HG02678 (cell line): ENCODE results near the gene ICA1.
"Not testable (repeated sequence)": the region's sequence is repeated elsewhere in the genome, so short reads cannot be mapped to it uniquely, and the experiment has no call there.

Source experiments
- ATAC-seq: cut with Tn5 transposase; IDR thresholded peaks from one replicate; pipeline ENCODE4 v1.9.1; 2021; ENCODE audit warnings: mild to moderate bottlenecking, moderate library complexity; ENCODE audit not compliant: unreplicated experiment

ICA1 gene

DNA sequence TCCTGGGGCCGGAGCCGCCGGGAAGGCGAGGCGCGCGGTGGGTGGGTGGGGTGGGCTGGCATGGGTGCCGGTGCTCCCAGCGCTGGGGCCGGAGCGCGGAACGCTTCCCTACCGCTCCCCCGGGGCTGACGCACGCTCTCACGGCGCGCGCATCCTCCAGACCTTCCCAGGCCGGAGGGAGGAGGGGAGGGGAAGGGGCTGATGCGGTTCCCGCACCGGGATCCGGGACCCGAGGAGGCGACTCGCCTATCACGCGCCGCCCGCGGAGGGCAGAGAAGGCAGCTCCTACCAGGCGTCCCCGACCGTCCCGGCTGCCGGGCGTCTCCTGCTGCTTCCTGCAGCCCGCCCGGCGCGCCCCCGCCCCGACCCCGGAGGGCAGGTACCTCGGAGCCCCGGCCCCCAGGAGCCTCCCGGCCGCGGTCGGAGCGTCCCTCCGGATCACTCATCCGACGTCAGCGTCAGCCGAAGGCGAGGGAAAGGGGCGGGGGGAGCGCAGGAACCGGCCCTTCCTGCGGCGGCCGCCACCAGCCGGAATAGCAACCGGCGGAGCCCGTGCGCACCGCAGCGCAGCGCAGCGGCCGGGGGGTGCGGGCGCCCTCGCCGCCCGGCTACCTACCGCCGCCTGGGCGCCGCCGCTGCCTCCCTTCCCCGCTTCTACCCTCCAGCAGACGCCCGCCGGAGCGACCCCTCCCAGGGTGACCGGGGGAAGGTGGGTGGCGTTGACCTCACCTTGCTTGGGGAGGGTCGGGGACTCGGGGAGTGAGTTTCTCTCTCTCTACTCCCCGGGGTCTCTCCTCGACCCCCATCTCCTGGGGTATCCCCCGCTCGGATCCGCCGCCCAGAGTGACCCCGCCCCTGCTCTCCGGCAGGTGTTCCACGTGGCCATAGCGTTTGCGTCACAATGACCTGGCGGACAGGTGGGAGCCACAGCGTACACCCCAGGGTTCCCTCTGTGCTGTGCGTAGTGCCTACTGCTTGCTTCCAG, at the start of gene ICA1:
TSS of gene ICA1 (minus strand) at position 457 of the 985 bp plus-strand sequence. CDS start 26,241 bp downstream, outside the sequence.
- peak; percentile 74 for ATAC-seq

DNA sequence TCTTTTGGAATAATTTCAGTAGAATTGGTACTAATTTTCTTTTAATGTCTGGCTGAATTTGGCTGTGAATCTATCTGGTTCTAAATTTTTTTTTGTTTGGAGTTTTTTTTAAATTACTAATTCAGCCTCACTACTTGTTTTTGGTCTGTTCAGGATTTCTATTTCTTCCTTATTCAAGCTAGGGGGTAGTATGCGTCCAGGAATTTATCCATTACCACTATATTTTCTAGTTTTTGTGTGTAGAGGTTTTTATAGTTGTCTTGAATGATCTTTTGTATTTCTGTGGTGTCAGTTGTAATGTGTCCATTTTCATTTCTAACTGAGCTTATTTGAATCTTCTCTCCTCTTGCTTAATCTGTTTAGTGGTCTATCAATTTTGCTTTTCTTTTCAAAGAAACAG, 48.9 kb upstream of the ICA1 start:
- no peak for ATAC-seq

GRCh38 chr7:8305625-8306388, 43.8 kb upstream of the ICA1 start:
- ATAC-seq = no peak

GRCh38 chr7:8305104-8305503, 43.1 kb upstream of the ICA1 start:
- no peak for ATAC-seq

GRCh38 chr7:8303904-8304528, 42.0 kb upstream of the ICA1 start:
- no peak for ATAC-seq

- ATAC-seq = not testable (repeated sequence)
Measured at GRCh38 chr7:8297023-8297422, 35.1 kb upstream of the ICA1 start.

DNA sequence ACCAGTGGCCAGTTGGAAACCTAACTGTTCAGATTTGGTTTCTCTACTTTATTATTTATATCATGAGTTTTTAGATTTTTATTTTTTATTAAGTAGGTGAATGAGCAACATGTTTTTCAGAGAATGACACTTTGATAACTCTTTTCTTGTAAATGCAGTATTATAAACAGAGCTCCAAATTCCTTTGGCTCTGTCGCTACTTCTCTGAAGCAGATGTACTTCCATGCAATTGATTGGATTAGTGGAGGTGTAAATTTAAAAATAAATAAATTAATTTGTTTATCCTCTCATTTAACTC, 34.3 kb upstream of the ICA1 start:
- ATAC-seq = no peak

GRCh38 chr7:8295638-8296361, 33.8 kb upstream of the ICA1 start:
- peak; percentile 95 for ATAC-seq

- no peak for ATAC-seq
Measured at GRCh38 chr7:8291397-8292141, 29.6 kb upstream of the ICA1 start.

DNA sequence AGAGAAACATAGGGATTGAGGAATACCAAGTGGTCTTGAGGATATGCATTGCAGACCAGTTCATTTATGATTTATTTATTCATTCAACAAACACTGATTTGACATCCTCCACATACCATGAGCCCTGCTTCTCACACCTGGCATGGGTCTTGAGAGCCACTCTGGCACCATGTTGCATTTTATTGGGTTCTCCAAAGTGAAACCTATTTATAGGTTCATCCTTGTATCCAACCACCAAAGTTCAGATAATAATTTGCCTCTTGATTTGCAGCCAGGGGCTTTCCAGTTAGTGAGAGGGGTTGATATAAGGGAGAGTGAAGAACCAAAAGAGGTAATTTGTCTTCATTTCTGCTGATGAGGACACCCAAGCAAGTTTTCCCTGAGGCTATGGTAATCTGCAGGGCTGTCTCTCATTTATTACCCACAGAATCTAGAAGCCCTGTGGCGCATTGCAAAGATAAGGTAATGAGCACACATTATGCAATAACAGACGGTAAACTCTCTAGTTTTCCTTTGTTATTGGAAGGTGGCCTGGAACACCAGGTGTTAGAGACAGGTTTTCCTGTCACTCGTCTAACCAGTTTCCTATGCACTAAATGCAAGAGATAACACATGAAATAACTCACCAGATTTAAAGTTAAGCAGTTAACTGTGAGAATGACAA, 28.8 kb upstream of the ICA1 start:
- no peak for ATAC-seq

- ATAC-seq = no peak
Measured at GRCh38 chr7:8286118-8286517, 24.2 kb upstream of the ICA1 start.

DNA sequence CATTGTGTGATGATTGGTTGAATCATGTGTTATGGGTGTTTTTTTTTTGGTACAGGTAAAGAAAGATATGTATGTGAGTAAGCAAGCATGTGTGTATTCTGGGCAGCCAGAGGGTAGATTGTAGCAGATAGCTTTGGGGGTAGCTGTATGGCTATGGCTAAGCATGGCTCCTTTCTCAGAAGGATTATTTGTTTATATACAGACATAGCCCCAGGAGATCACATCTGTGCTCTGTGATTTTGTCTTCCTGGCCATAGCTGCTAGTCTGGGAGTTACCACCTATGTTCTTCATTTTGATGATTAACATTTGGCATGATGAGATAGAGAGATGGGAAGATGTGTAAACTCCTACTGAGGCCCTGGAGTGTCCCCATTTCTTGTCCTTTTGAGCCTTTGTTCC, 23.2 kb upstream of the ICA1 start:
- no peak for ATAC-seq

- ATAC-seq = no peak
Measured at GRCh38 chr7:8284606-8285005, 22.6 kb upstream of the ICA1 start.

- no peak for ATAC-seq
Measured at GRCh38 chr7:8283968-8284367, 22.0 kb upstream of the ICA1 start.

GRCh38 chr7:8282871-8283270, 20.9 kb upstream of the ICA1 start:
- no peak for ATAC-seq

DNA sequence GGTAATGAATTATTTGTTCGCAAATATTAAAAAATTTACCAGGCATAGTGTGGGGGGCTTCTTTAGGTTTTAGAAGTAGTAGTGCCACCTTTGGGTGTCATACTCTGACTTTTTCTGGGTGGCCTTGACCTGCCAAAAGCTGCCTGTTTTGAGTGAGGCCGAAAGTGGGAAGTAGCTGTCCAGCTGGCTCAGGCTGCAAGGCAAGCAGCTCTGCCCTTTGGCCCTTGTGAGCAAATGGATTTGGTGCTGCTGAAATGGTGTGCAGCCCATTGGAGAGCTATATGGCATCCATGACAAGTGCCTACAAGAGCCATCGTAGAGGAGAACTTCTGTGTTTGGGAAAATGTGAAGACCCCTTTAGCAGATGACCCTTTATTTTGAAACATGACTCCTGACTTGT, 20.2 kb upstream of the ICA1 start:
- no peak for ATAC-seq

- ATAC-seq = no peak
Measured at GRCh38 chr7:8278183-8278582, 16.2 kb upstream of the ICA1 start.

- no peak for ATAC-seq
Measured at GRCh38 chr7:8277394-8277982, 15.5 kb upstream of the ICA1 start.

- no peak for ATAC-seq
Measured at GRCh38 chr7:8274589-8274988, 12.6 kb upstream of the ICA1 start.
